Uterus (tissue), 2 donors: Measurements from ENCODE around the gene ARSB.

ENCODE experiments used
- CTCF ChIP-seq, 4 experiments: fragments of 200-600 bp in 2 of 4; fragments of 450-650 bp in 2 of 4; sonication (generic) in 2 of 4; IDR thresholded peaks; one replicate each; pipeline ENCODE4 v1.5.1; 2016 to 2019; ENCODE audit warnings: antibody characterized with exemption in 4 of 4, mild to moderate bottlenecking in 2 of 4, moderate library complexity in 1 of 4
- POLR2A ChIP-seq, 2 donors: fragments of 450-650 bp; IDR thresholded peaks; one replicate each; pipeline ENCODE4 v1.6.1; 2016; ENCODE audit warnings: antibody characterized with exemption in 2 of 2, mild to moderate bottlenecking in 1 of 2, moderate library complexity in 1 of 2

GRCh38 chr5:78975035-78975434, 10.1 kb downstream of the ARSB start:
- TF ChIP-seq POLR2A (IDR thresholded peaks at IDR 0.05): no peak
- TF ChIP-seq CTCF (IDR thresholded peaks at IDR 0.05): no peak
